GM12878 (cell line): ENCODE data around the gene TDRKH. TPM values are rescaled to one million over a fixed set of nuclear protein-coding genes. Genes with fewer than 3 reads are reported as not detected.

Source experiments
- ATF7 ChIP-seq: fragments of 450-650 bp; IDR thresholded peaks from 2 replicates; pipeline ENCODE4 v1.6.1; 2016; ENCODE audit warnings: low read depth, mild to moderate bottlenecking
- CHD4 ChIP-seq: fragments of 200-600 bp; sonication (generic); IDR thresholded peaks from 2 replicates; pipeline ENCODE4 v1.6.1; 2016; ENCODE audit warnings: mild to moderate bottlenecking
- DPF2 ChIP-seq: fragments of 450-650 bp; IDR thresholded peaks from 2 replicates; pipeline ENCODE4 v1.6.1; 2017; ENCODE audit warnings: mild to moderate bottlenecking
- FOXM1 ChIP-seq: IDR thresholded peaks from 2 replicates; pipeline ENCODE4 v1.6.1; 2012; ENCODE audit warnings: low read depth, mild to moderate bottlenecking, inconsistent platforms, low read length, moderate library complexity
- HDAC2 ChIP-seq: fragments of 200-600 bp; sonication (generic); IDR thresholded peaks from 2 replicates; pipeline ENCODE4 v1.6.1; 2017
- IKZF1 ChIP-seq: fragments of 450-650 bp; conservative IDR thresholded peaks from 2 replicates; pipeline ENCODE4 v1.6.1; 2017; ENCODE audit warnings: antibody characterized with exemption, mild to moderate bottlenecking
- KDM1A ChIP-seq: fragments of 200-600 bp; sonication (generic); IDR thresholded peaks from 2 replicates; pipeline ENCODE4 v1.6.1; 2016; ENCODE audit warnings: borderline replicate concordance
- KLF5 ChIP-seq: fragments of 450-650 bp; IDR thresholded peaks from 2 replicates; pipeline ENCODE4 v1.6.1; 2014; ENCODE audit warnings: mild to moderate bottlenecking; ENCODE audit not compliant: partially characterized antibody
- LARP7 ChIP-seq: fragments of 450-650 bp; IDR thresholded peaks from 2 replicates; pipeline ENCODE4 v1.6.1; 2017; ENCODE audit warnings: mild to moderate bottlenecking
- MEF2B ChIP-seq: fragments of 450-650 bp; IDR thresholded peaks from 2 replicates; pipeline ENCODE4 v1.6.1; 2018; ENCODE audit warnings: mild to moderate bottlenecking, moderate library complexity; ENCODE audit not compliant: partially characterized antibody, poor library complexity, severe bottlenecking
- MXI1 ChIP-seq: fragments of 150-350 bp; IDR thresholded peaks from 2 replicates; pipeline ENCODE4 v1.6.1; 2011; ENCODE audit warnings: low read depth, mild to moderate bottlenecking, inconsistent platforms, low read length, improper control_type of control experiment
- NBN ChIP-seq: fragments of 450-650 bp; IDR thresholded peaks from 2 replicates; pipeline ENCODE4 v1.6.1; 2016
- NR2C2 ChIP-seq: IDR thresholded peaks from 2 replicates; pipeline ENCODE4 v1.6.1; 2011; ENCODE audit warnings: borderline replicate concordance, low read depth; ENCODE audit not compliant: control insufficient read depth, insufficient read length
- POLR2AphosphoS2 ChIP-seq: IDR thresholded peaks from 2 replicates; pipeline ENCODE4 v1.6.1; 2011; ENCODE audit warnings: low read depth, mild to moderate bottlenecking, low read length, improper control_type of control experiment, moderate library complexity
- RBBP5 ChIP-seq: fragments of 200-600 bp; sonication (generic); conservative IDR thresholded peaks from 2 replicates; pipeline ENCODE4 v1.6.1; 2016
- RCOR1 ChIP-seq: conservative IDR thresholded peaks from 2 replicates; pipeline ENCODE4 v1.6.1; 2012; ENCODE audit warnings: low read depth, low read length, improper control_type of control experiment
- SMC3 ChIP-seq: IDR thresholded peaks from 2 replicates; pipeline ENCODE4 v1.6.1; 2011; ENCODE audit warnings: low read length, improper control_type of control experiment, borderline replicate concordance
- SUPT20H ChIP-seq: IDR thresholded peaks from 2 replicates; pipeline ENCODE4 v1.6.1; 2011; ENCODE audit warnings: low read depth, mild to moderate bottlenecking, low read length, moderate library complexity, borderline replicate concordance; ENCODE audit not compliant: control insufficient read depth
- SUZ12 ChIP-seq: fragments of 200-600 bp; sonication (generic); IDR thresholded peaks from one replicate; pipeline ENCODE4 v1.6.1; 2018; ENCODE audit warnings: antibody characterized with exemption, mild to moderate bottlenecking; ENCODE audit not compliant: unreplicated experiment
- TCF3 ChIP-seq: IDR thresholded peaks from 2 replicates; pipeline ENCODE4 v1.6.1; 2012; ENCODE audit warnings: low read depth, mild to moderate bottlenecking, low read length, borderline replicate concordance; ENCODE audit not compliant: insufficient read depth
- polyA plus RNA-seq, 11 experiments: library from polyadenylated mRNA; depleted of rRNA in 4 of 11; unstranded in 6 of 11; stranded (reverse) in 5 of 11; fragments of >200 nt; fragmentation: Nextera tagmentation in 4 of 11; fragmentation: Illumina TruSeq in 1 of 11; extraction: Ambion mirVana in 4 of 11; extraction: Trizol in 1 of 11; gene quantifications; 1 replicate in 1 of 11; 2 replicates in 10 of 11; pipeline versions ENCODE4 v1.2.1 to v1.2.3, GENCODE V29; 2011 to 2016; ENCODE audit warnings: inconsistent platforms in 2 of 11, missing spikeins in 2 of 11, low read depth in 1 of 11
- total RNA-seq, 4 experiments: library from RNA; depleted of rRNA in 3 of 4; stranded (reverse); fragments of >200 nt in 3 of 4; fragmentation: Illumina TruSeq in 1 of 4; extraction: Trizol in 1 of 4; gene quantifications; 2 replicates each; pipeline versions ENCODE4 v1.2.1 to v1.2.3, GENCODE V29; 2013 to 2021
- TF ChIP-seq, protein P1 (sequence below): IDR thresholded peaks from 2 replicates; pipeline ENCODE4 v1.6.1; 2011; ENCODE audit warnings: borderline replicate concordance, low read depth, mild to moderate bottlenecking, moderate library complexity, mixed read lengths, low read length; ENCODE audit not compliant: insufficient read depth; ENCODE audit errors: extremely low read length
- TF ChIP-seq, protein P2 (sequence below): fragments of 150-350 bp; IDR thresholded peaks from 2 replicates; pipeline ENCODE4 v1.6.1; 2014; ENCODE audit warnings: mild to moderate bottlenecking, low read depth, low read length
- TF ChIP-seq, protein P3 (sequence below): IDR thresholded peaks from 2 replicates; pipeline ENCODE4 v1.6.1; 2011; ENCODE audit warnings: borderline replicate concordance, low read depth, mild to moderate bottlenecking, moderate library complexity, low read length; ENCODE audit not compliant: insufficient read depth, poor library complexity, severe bottlenecking
- TF ChIP-seq, protein P4 (sequence below): fragments of 450-650 bp; IDR thresholded peaks from 2 replicates; pipeline ENCODE4 v1.6.1; 2014; ENCODE audit warnings: mild to moderate bottlenecking

TDRKH gene
- total and polyA plus RNA-seq, 10 of the 15 experiments (the other 5 are each of a cell fraction or from before 2014, with no cell fraction given): 1.3 to 8.4 (median 2.9) TPM

DNA sequence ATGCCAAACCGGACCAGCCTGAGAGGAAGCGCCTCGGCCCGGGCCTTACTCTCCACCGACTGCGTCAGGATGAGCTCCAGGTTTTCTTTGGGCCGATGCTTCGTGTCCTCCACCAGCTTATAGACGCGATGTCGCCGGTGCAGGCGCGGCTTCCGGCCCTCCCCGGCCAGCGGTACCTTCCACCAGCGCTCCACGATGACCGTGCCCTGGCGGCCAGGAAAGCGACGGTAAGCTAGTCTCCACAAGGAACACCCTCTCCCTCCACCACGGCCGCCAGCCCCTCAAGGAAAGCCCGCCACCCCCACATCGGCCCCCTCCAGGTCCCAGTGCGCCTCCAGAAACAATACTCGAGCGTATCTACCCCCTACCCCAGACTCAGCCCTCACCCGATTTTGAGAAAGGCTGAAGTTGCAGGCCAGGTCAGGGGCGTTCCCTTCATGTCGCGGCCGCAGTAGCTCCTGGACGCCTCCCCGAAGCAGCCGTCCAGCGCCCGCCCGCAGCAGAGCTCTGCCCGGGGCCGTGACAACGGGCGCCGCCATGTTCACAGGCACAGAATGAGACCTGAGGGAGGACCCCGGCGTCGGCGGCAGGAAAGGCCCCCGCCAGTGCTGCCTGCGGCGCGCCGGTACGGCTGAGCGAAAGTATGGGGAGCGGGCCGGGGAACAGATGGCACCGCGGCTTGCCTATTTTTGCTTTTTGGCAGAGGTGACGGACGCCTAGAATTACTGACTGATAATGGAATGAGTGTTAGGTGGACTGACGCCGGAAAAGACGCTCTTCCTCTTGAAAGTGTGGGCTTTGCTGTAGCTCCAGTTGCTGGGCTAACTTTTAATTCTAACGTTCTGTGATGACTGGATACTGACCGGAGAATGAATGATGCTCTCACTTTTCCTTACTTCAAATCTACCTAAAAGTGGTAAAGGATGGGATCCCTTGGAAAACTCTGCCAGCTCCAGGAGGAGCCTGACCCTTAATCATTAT is 27.1 kb downstream of the TDRKH start, which contains the start of gene MRPL9 (continued):
- TF ChIP-seq TCF3 (peak; percentile 79; the same call in 1 of the 2 replicates), MEF2B (peak; percentile 12), KDM1A (no peak), DPF2 (0 out of 2 replicates have a peak, but pooled peaks have one; percentile 51), CHD4 (no peak), FOXM1 (no peak), HDAC2 (peak; percentile 88), RCOR1 (0 out of 2 replicates have a peak, but pooled peaks have one; percentile 58), POLR2AphosphoS2 (no peak), ATF7 (no peak), NBN (0 out of 2 replicates have a peak, but pooled peaks have one; percentile 80), NR2C2 (no peak), SMC3 (0 out of 2 replicates have a peak, but pooled peaks have one; percentile 6), KLF5 (peak; percentile 68), MXI1 (peak; percentile 83), RBBP5 (no peak), SUPT20H (no peak), LARP7 (0 out of 2 replicates have a peak, but pooled peaks have one; percentile 21), SUZ12 (no peak), IKZF1 (peak; percentile 93)
- TF ChIP-seq, protein P1, sequence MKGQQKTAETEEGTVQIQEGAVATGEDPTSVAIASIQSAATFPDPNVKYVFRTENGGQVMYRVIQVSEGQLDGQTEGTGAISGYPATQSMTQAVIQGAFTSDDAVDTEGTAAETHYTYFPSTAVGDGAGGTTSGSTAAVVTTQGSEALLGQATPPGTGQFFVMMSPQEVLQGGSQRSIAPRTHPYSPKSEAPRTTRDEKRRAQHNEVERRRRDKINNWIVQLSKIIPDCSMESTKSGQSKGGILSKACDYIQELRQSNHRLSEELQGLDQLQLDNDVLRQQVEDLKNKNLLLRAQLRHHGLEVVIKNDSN: no peak
- TF ChIP-seq, protein P2, sequence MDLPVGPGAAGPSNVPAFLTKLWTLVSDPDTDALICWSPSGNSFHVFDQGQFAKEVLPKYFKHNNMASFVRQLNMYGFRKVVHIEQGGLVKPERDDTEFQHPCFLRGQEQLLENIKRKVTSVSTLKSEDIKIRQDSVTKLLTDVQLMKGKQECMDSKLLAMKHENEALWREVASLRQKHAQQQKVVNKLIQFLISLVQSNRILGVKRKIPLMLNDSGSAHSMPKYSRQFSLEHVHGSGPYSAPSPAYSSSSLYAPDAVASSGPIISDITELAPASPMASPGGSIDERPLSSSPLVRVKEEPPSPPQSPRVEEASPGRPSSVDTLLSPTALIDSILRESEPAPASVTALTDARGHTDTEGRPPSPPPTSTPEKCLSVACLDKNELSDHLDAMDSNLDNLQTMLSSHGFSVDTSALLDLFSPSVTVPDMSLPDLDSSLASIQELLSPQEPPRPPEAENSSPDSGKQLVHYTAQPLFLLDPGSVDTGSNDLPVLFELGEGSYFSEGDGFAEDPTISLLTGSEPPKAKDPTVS: 0 out of 2 replicates have a peak, but pooled peaks have one; percentile 55
- TF ChIP-seq, protein P3, sequence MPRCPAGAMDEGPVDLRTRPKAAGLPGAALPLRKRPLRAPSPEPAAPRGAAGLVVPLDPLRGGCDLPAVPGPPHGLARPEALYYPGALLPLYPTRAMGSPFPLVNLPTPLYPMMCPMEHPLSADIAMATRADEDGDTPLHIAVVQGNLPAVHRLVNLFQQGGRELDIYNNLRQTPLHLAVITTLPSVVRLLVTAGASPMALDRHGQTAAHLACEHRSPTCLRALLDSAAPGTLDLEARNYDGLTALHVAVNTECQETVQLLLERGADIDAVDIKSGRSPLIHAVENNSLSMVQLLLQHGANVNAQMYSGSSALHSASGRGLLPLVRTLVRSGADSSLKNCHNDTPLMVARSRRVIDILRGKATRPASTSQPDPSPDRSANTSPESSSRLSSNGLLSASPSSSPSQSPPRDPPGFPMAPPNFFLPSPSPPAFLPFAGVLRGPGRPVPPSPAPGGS: no peak
- TF ChIP-seq, protein P4, sequence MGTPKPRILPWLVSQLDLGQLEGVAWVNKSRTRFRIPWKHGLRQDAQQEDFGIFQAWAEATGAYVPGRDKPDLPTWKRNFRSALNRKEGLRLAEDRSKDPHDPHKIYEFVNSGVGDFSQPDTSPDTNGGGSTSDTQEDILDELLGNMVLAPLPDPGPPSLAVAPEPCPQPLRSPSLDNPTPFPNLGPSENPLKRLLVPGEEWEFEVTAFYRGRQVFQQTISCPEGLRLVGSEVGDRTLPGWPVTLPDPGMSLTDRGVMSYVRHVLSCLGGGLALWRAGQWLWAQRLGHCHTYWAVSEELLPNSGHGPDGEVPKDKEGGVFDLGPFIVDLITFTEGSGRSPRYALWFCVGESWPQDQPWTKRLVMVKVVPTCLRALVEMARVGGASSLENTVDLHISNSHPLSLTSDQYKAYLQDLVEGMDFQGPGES: no peak; the same call in 1 of the 2 replicates
